Panc1 (cell line): ENCODE measurements around the gene C10orf88. TPM values are rescaled to one million over a fixed set of nuclear protein-coding genes. Genes with fewer than 3 reads are reported as not detected.

ENCODE experiments used
- ATAC-seq: fragments of 200-7000 bp; cut with Tn5 transposase; 2 replicates; pipeline ENCODE4 v1.9.1; 2020; ENCODE audit warnings: mild to moderate bottlenecking, moderate library complexity
- BruUV-seq: library from RNA; stranded (reverse); fragments of 400-500 nt; replicated peaks from 2 replicates; lab custom pipeline; 2021; lab: Mats Ljungman, UMichigan
- CTCF ChIA-PET: fragments of 300-600 bp; sonication (Branson Sonifier 250); formaldehyde crosslinking; loops from one replicate; lab custom pipeline; 2022; ENCODE audit warnings: antibody characterized with exemption; lab: Charles Lee
- POLR2A ChIA-PET: fragments of 300-600 bp; sonication (Branson Sonifier 250); formaldehyde crosslinking; loops from one replicate; lab custom pipeline; 2022; ENCODE audit warnings: antibody characterized with exemption; lab: Charles Lee
- DNase-seq: peaks from one replicate; pipeline ENCODE4 v3.0.0-alpha.2; 2010; ENCODE audit warnings: low read depth, low spot score
- H3K27ac ChIP-seq: 2 replicates; pipeline ENCODE4 v1.5.1; 2011; ENCODE audit warnings: mild to moderate bottlenecking, low read length, inconsistent platforms
- H3K27me3 ChIP-seq: fragments of 200-500 bp; sonication (Bioruptor generic); 2 replicates; pipeline ENCODE4 v1.6.0; 2014; ENCODE audit warnings: low read length, inconsistent platforms; ENCODE audit not compliant: control insufficient read depth, insufficient read depth
- H3K36me3 ChIP-seq: fragments of 200-500 bp; sonication (Bioruptor generic); 2 replicates; pipeline ENCODE4 v1.5.1; 2014; ENCODE audit warnings: inconsistent platforms, mild to moderate bottlenecking, low read length, moderate library complexity; ENCODE audit not compliant: control insufficient read depth, insufficient read depth
- H3K4me1 ChIP-seq: 2 replicates; pipeline ENCODE4 v1.5.1; 2011; ENCODE audit warnings: inconsistent platforms, mild to moderate bottlenecking, low read length, moderate library complexity; ENCODE audit not compliant: control insufficient read depth, insufficient read depth
- H3K4me3 ChIP-seq, 2 experiments: 2 replicates each; pipeline ENCODE4 v1.5.1; 2011 to 2012; ENCODE audit warnings: low read depth in 2 of 2, low read length in 2 of 2, mild to moderate bottlenecking in 2 of 2, inconsistent platforms in 1 of 2, moderate library complexity in 1 of 2
- H3K9me3 ChIP-seq: fragments of 200-500 bp; sonication (Bioruptor generic); 2 replicates; pipeline ENCODE4 v1.5.1; 2014; ENCODE audit warnings: low read depth, mild to moderate bottlenecking, inconsistent platforms, low read length, moderate library complexity; ENCODE audit not compliant: control insufficient read depth, insufficient read depth
- POLR2AphosphoS5 ChIP-seq: IDR thresholded peaks from 2 replicates; pipeline ENCODE4 v1.6.1; 2012; ENCODE audit warnings: mild to moderate bottlenecking, low read depth, low read length, moderate library complexity
- REST ChIP-seq, 2 experiments: IDR thresholded peaks; 2 replicates each; pipeline ENCODE4 v1.6.1; 2011 to 2012; ENCODE audit warnings: low read depth in 2 of 2, control low read depth in 1 of 2, low read length in 1 of 2, mild to moderate bottlenecking in 1 of 2, moderate library complexity in 1 of 2; ENCODE audit not compliant: insufficient read depth in 1 of 2
- SIN3A ChIP-seq: IDR thresholded peaks from 2 replicates; pipeline ENCODE4 v1.6.1; 2012; ENCODE audit warnings: low read depth, mild to moderate bottlenecking, low read length, moderate library complexity, borderline replicate concordance; ENCODE audit not compliant: insufficient read depth
- TCF7L2 ChIP-seq: IDR thresholded peaks from 2 replicates; pipeline ENCODE4 v1.6.1; 2011; ENCODE audit warnings: mild to moderate bottlenecking, low read depth, low read length, inconsistent platforms
- in situ Hi-C: cut with HindIII; loops from 2 replicates; pipeline ENCODE4 v1.10.0; 2016; ENCODE audit warnings: low sequenced_read_pairs, low pct_unique_long_range_greater_than_20kb
- intact Hi-C: fragments of 100-400 bp; cut with micrococcal nuclease; formaldehyde crosslinking; loops from one replicate; pipeline ENCODE4 v1.10.0; 2022; ENCODE audit not compliant: unreplicated experiment
- total RNA-seq: library from RNA; stranded (reverse); gene quantifications from one replicate; pipeline ENCODE4 v1.2.1, GENCODE V29; 2021; ENCODE audit not compliant: unreplicated experiment
- TF ChIP-seq, protein P1 (sequence below): fragments of 450-650 bp; IDR thresholded peaks from 2 replicates; pipeline ENCODE4 v1.5.1; 2017; ENCODE audit warnings: mild to moderate bottlenecking

Gene C10orf88
- total RNA-seq, 1 experiment from 2014 or later, result 21.7 TPM

GRCh38 chr10:122939133-122939855 lies 14.7 kb downstream of the C10orf88 start:
- H3K27me3 ChIP-seq, result no peaks in the 10 kb centered on the region
- peaks cover 27% of the 10 kb centered on the region for H3K36me3 ChIP-seq
- DNase-seq (no peak), ATAC-seq (no peak)
- H3K9me3 ChIP-seq, result no peaks in the 10 kb centered on the region
- ChIA-PET CTCF (no interaction called here), POLR2A (no interaction called here)
- in situ Hi-C loops, result no loop called here
- TF ChIP-seq, protein P1, sequence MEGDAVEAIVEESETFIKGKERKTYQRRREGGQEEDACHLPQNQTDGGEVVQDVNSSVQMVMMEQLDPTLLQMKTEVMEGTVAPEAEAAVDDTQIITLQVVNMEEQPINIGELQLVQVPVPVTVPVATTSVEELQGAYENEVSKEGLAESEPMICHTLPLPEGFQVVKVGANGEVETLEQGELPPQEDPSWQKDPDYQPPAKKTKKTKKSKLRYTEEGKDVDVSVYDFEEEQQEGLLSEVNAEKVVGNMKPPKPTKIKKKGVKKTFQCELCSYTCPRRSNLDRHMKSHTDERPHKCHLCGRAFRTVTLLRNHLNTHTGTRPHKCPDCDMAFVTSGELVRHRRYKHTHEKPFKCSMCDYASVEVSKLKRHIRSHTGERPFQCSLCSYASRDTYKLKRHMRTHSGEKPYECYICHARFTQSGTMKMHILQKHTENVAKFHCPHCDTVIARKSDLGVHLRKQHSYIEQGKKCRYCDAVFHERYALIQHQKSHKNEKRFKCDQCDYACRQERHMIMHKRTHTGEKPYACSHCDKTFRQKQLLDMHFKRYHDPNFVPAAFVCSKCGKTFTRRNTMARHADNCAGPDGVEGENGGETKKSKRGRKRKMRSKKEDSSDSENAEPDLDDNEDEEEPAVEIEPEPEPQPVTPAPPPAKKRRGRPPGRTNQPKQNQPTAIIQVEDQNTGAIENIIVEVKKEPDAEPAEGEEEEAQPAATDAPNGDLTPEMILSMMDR, result no peak
- TF ChIP-seq REST (IDR thresholded peaks at IDR 0.05; ENCODE audit: insufficient read depth in 1 of 2, low read depth in 2 of 2, low read length in 1 of 2) (no peak), POLR2AphosphoS5 (no peak), TCF7L2 (no peak), SIN3A (no peak)
- BruUV-seq, result no TSS peak
- H3K4me1 ChIP-seq, result no peaks in the 10 kb centered on the region
- no peak overlapping the region for H3K27ac ChIP-seq
- intact Hi-C loops, result no loop called here
- no peak overlapping the region for H3K4me3 ChIP-seq

DNA sequence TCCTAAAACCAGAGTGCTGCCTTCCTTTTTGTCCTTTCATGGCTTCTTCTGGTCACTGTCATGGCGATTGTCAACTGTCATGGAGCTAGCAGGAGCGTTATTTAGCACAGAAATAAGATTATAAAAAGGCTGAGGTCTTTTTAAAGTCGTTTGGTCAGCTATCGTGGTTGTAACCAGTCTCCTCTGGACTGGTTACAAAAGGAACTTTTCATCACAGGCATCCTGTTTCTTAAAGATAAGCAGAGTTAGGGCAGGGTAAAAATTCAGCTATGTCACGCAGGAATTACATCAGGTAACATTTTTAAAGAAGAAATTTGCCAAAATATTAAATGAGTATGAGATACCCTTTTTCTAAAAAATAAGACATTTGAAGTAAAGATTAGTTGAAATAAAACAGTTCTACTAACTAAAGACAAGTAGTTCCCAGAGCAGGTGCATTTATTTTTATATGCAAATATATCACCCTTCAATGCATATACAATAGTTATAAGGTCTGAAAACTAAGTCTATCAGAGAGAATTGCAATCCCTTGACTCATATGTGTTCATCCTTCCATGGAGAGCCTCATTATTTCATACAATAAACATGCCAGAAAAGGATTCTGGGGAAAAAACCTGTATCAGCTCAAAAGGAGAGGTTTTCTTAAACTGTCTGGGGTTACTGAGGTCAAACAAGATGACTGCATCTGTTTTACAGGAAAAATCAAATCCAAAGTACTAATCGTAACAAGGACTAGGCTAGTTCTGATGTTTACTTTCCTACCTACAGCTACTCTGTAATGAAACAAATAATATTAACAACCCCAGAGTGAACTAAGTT lies 22.7 kb downstream of the C10orf88 start:
- intact Hi-C loops, result no loop called here
- Histone ChIP-seq H3K4me3 (no peak overlapping the region), H3K9me3 (no peaks in the 10 kb centered on the region), H3K4me1 (no peaks in the 10 kb centered on the region), H3K27ac (no peak overlapping the region), H3K27me3 (no peaks in the 10 kb centered on the region), H3K36me3 (peaks cover 6% of the 10 kb centered on the region; the same call in 1 of the 2 replicates)
- ATAC-seq, result no peak
- TF ChIP-seq REST (IDR thresholded peaks at IDR 0.05; ENCODE audit: insufficient read depth in 1 of 2, low read depth in 2 of 2, low read length in 1 of 2) (no peak), TCF7L2 (no peak), POLR2AphosphoS5 (no peak), SIN3A (no peak)
- TF ChIP-seq, protein P1, result no peak
- POLR2A ChIA-PET, result no interaction called here
- no peak for DNase-seq
- in situ Hi-C loops, result no loop called here
- no TSS peak for BruUV-seq
- CTCF ChIA-PET, result no interaction called here
